ENCODE measurements around the gene UBR4. TPM values are rescaled to one million over a fixed set of nuclear protein-coding genes. Genes with fewer than 3 reads are reported as not detected.

The UBR4 gene
- total RNA-seq, 2 experiments from 2014 or later: 117 to 147 TPM

GRCh38 chr1:19169642-19170041 is 40.4 kb downstream of the UBR4 start:
- H3K9me3 Mint-ChIP-seq (ENCODE audit: low read depth): no peaks in the 10 kb centered on the region
- ATAC-seq (peak; percentile 95), DNase-seq (no peak)
- H3K4me3 Mint-ChIP-seq: no peak overlapping the region
- ChIA-PET POLR2A (interaction anchor here (0.7 kb wide), 1 partner anchor 35 kb away, joined by 3 read pairs; no protein-coding TSS in a partner anchor), CTCF (interaction anchor here (0.5 to 1.5 kb wide), 5 partner anchors 11 to 72 kb away, joined by 3 to 6 read pairs (median 4); no protein-coding TSS in a partner anchor)
- H3K27me3 Mint-ChIP-seq: no peaks in the 10 kb centered on the region
- H3K36me3 Mint-ChIP-seq (ENCODE audit: low read depth): peaks cover 82% of the 10 kb centered on the region
- intact Hi-C loops (cut with DNase I, micrococcal nuclease): loop anchor here (1.0 to 5.0 kb wide), 5 partner anchors 17 to 63 kb away; partner anchors contain the start of gene UBR4 (in 2 of the 2)
- peak overlapping the region; percentile 96 for H3K27ac Mint-ChIP-seq
- H3K4me1 Mint-ChIP-seq: peaks cover 22% of the 10 kb centered on the region

GRCh38 chr1:19167140-19167539 is 42.9 kb downstream of the UBR4 start:
- POLR2A ChIA-PET: no interaction called here

GRCh38 chr1:19166066-19166465 is 44.0 kb downstream of the UBR4 start:
- Mint-ChIP-seq H3K27ac (no peak overlapping the region), H3K36me3 (ENCODE audit: low read depth) (peaks cover 83% of the 10 kb centered on the region), H3K4me3 (no peak overlapping the region), H3K9me3 (ENCODE audit: low read depth) (no peaks in the 10 kb centered on the region), H3K4me1 (peaks cover 21% of the 10 kb centered on the region), H3K27me3 (no peaks in the 10 kb centered on the region)
- intact Hi-C loops (cut with DNase I, micrococcal nuclease): loop anchor here in 1 of 2 experiments (5.0 kb wide), 2 partner anchors 46 to 66 kb away; partner anchors contain the start of gene UBR4
- ATAC-seq: no peak
- DNase-seq: no peak
- POLR2A ChIA-PET: no interaction called here
- CTCF ChIA-PET: interaction anchor here (0.6 to 2.0 kb wide), 7 partner anchors 13 to 488 kb away, joined by 3 to 6 read pairs (median 3); no protein-coding TSS in a partner anchor

More at GRCh38 chr1:19167140-19167539, 42.9 kb downstream of the UBR4 start:
- Mint-ChIP-seq H3K9me3 (ENCODE audit: low read depth) (no peaks in the 10 kb centered on the region), H3K4me1 (peaks cover 22% of the 10 kb centered on the region), H3K27ac (no peak overlapping the region), H3K4me3 (no peak overlapping the region), H3K36me3 (ENCODE audit: low read depth) (peaks cover 82% of the 10 kb centered on the region), H3K27me3 (no peaks in the 10 kb centered on the region)
- CTCF ChIA-PET: interaction anchor here (0.6 to 2.0 kb wide), 4 partner anchors 11 to 254 kb away, joined by 3 to 6 read pairs (median 4); no protein-coding TSS in a partner anchor
- DNase-seq (no peak), ATAC-seq (no peak)
- intact Hi-C loops (cut with DNase I, micrococcal nuclease): loop anchor here in 1 of 2 experiments (5.0 kb wide), 2 partner anchors 45 to 65 kb away; partner anchors contain the start of gene UBR4

GRCh38 chr1:19165501-19165900 is 44.6 kb downstream of the UBR4 start:
- CTCF ChIA-PET: interaction anchor here (0.6 to 2.0 kb wide), 9 partner anchors 14 to 488 kb away, joined by 3 to 6 read pairs (median 3); no protein-coding TSS in a partner anchor
- peaks cover 17% of the 10 kb centered on the region for H3K4me1 Mint-ChIP-seq
- POLR2A ChIA-PET: no interaction called here
- ATAC-seq (no peak), DNase-seq (no peak)
- no peaks in the 10 kb centered on the region for H3K27me3 Mint-ChIP-seq
- no peaks in the 10 kb centered on the region for H3K9me3 Mint-ChIP-seq (ENCODE audit: low read depth)
- H3K4me3 Mint-ChIP-seq: no peak overlapping the region
- H3K36me3 Mint-ChIP-seq (ENCODE audit: low read depth): peaks cover 85% of the 10 kb centered on the region
- H3K27ac Mint-ChIP-seq: no peak overlapping the region
- intact Hi-C loops (cut with DNase I, micrococcal nuclease): loop anchor here in 1 of 2 experiments (5.0 kb wide), 2 partner anchors 47 to 67 kb away; partner anchors contain the start of gene UBR4

DNA sequence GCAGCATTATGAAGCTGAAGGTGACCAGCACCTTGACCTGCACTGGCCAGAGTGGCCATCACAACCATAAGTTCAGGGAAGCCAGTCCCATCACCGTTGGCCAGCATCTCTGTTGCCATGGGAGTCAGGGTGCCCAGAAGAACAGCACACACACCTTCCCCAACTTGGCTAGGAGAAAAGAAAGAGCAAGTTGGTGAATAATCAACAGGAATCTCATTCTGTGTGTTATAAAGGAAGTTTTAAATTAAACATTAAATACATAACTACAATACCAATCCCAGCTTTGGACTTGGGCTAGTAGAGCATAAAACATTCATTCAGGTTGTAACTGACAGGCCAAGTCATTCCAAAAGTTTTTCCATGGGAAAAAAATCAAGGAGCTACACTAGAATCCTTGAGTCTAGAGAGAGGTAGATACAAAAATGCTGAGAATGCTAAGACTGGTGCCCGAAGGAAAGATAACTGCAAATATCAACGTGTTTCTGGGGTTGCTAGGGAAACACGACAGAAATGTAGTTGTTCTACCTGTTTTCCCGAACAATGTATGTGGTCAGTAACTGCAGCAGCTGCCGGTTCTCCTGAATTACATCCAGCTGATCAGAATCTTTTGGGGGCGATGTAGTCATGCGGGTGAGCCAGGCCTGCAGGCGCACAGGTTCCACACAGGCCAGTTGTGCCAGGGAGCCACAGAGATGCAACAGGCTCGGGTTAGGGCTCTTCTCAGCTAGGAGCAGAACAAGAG is 45.6 kb downstream of the UBR4 start:
- Mint-ChIP-seq H3K27ac (peak overlapping the region; percentile 22), H3K36me3 (ENCODE audit: low read depth) (peaks cover 87% of the 10 kb centered on the region), H3K4me3 (no peak overlapping the region), H3K9me3 (ENCODE audit: low read depth) (no peaks in the 10 kb centered on the region), H3K27me3 (no peaks in the 10 kb centered on the region), H3K4me1 (peaks cover 6% of the 10 kb centered on the region)
- ChIA-PET CTCF (no interaction called here), POLR2A (no interaction called here)
- ATAC-seq (no peak), DNase-seq (no peak)
- intact Hi-C loops (cut with DNase I, micrococcal nuclease): loop anchor here in 1 of 2 experiments (5.0 kb wide), 2 partner anchors 48 to 68 kb away; partner anchors contain the start of gene UBR4

DNA sequence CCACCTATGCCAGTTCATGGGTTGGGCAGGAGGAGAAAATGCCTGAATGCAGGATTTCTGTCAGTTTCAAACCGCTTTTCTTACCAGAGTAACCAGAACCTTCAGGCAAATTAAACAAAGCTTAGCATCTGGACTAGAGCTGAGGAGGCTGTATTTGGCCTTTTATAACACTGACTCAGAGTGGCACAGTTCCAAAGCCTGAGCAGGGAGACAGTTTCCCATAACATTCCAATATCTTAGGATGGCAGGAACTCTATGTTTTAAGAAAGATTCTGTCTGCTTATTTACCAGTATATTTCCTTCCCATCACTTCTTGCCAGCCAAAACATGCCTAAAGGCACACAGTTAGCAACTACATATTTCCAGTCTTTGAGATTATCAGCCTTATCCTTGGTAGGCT is 46.8 kb downstream of the UBR4 start:
- H3K4me1 Mint-ChIP-seq: no peaks in the 10 kb centered on the region
- H3K4me3 Mint-ChIP-seq: no peak overlapping the region
- H3K27ac Mint-ChIP-seq: peak overlapping the region; percentile 24
- no peak for DNase-seq
- CTCF ChIA-PET: no interaction called here
- H3K27me3 Mint-ChIP-seq: no peaks in the 10 kb centered on the region
- no peaks in the 10 kb centered on the region for H3K9me3 Mint-ChIP-seq (ENCODE audit: low read depth)
- intact Hi-C loops (cut with DNase I, micrococcal nuclease): no loop called here
- ATAC-seq: no peak
- H3K36me3 Mint-ChIP-seq (ENCODE audit: low read depth): peaks cover 86% of the 10 kb centered on the region
- POLR2A ChIA-PET: no interaction called here

DNA sequence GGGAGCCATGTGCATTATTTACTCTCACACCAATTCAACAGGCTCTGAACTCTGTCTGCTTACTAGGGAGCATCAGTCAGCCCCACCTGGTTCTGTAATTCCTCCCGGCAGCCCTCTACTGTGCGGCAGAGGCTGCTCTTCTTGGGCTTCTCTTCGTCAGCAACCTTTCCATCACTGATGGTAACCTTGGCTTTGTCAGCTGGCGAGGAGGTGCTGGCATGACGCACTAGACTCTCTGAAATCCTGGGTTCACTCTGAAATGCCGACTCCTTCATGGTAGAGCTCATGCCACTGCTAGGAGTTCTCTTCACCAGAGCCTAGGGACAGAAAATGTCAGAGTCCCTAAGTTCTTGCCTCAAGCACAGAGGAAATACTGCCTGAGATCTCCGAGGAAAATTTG is 49.2 kb downstream of the UBR4 start:
- H3K4me1 Mint-ChIP-seq: peaks cover 3% of the 10 kb centered on the region
- H3K27ac Mint-ChIP-seq: no peak overlapping the region
- H3K27me3 Mint-ChIP-seq: no peaks in the 10 kb centered on the region
- no peaks in the 10 kb centered on the region for H3K9me3 Mint-ChIP-seq (ENCODE audit: low read depth)
- peaks cover 82% of the 10 kb centered on the region for H3K36me3 Mint-ChIP-seq (ENCODE audit: low read depth)
- DNase-seq (no peak), ATAC-seq (no peak)
- no peak overlapping the region for H3K4me3 Mint-ChIP-seq
- CTCF ChIA-PET: no interaction called here
- POLR2A ChIA-PET: no interaction called here
- intact Hi-C loops (cut with DNase I, micrococcal nuclease): no loop called here

- no peaks in the 10 kb centered on the region for H3K9me3 Mint-ChIP-seq (ENCODE audit: low read depth)
- intact Hi-C loops (cut with DNase I, micrococcal nuclease): no loop called here
Measured at GRCh38 chr1:19157653-19158052, 52.4 kb downstream of the UBR4 start.

DNA sequence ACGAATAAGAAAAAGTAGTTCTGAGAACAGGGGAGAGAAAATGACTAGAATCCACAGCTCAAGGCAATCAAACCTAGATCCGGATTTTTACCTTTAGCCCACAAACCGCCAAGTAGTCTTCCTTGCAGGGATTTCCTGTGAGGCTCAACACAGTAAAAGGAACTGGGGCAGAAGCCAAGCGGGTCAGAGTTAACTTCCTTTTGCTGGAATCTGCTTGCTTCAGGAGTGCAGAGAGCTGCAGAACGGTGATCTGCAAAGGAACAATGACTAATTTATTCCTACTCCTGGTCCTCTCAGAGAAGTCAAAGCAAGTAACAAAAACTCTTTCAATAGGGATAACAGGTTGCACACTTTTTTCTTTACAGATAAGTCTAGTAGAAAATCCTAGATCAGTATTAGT is 53.4 kb downstream of the UBR4 start:
- ChIA-PET POLR2A (interaction anchor here (0.8 kb wide), 1 partner anchor 82 kb away, joined by 3 read pairs; no protein-coding TSS in a partner anchor), CTCF (no interaction called here)
- no peak overlapping the region for H3K4me3 Mint-ChIP-seq
- H3K27ac Mint-ChIP-seq: peak overlapping the region; percentile 59
- DNase-seq (no peak), ATAC-seq (no peak)
- no peaks in the 10 kb centered on the region for H3K9me3 Mint-ChIP-seq (ENCODE audit: low read depth)
- no peaks in the 10 kb centered on the region for H3K27me3 Mint-ChIP-seq
- peaks cover 76% of the 10 kb centered on the region for H3K36me3 Mint-ChIP-seq (ENCODE audit: low read depth)
- peaks cover 3% of the 10 kb centered on the region for H3K4me1 Mint-ChIP-seq
- intact Hi-C loops (cut with DNase I, micrococcal nuclease): no loop called here

More at GRCh38 chr1:19157653-19158052, 52.4 kb downstream of the UBR4 start:
- POLR2A ChIA-PET: no interaction called here
- DNase-seq: no peak
- H3K4me3 Mint-ChIP-seq: no peak overlapping the region
- H3K27me3 Mint-ChIP-seq: no peaks in the 10 kb centered on the region
- peaks cover 76% of the 10 kb centered on the region for H3K36me3 Mint-ChIP-seq (ENCODE audit: low read depth)
- CTCF ChIA-PET: interaction anchor here (0.6 to 1.2 kb wide), 4 partner anchors 12 to 473 kb away, joined by 3 to 4 read pairs (median 4); no protein-coding TSS in a partner anchor
- peaks cover 3% of the 10 kb centered on the region for H3K4me1 Mint-ChIP-seq
- H3K27ac Mint-ChIP-seq: no peak overlapping the region
- ATAC-seq: no peak

DNA sequence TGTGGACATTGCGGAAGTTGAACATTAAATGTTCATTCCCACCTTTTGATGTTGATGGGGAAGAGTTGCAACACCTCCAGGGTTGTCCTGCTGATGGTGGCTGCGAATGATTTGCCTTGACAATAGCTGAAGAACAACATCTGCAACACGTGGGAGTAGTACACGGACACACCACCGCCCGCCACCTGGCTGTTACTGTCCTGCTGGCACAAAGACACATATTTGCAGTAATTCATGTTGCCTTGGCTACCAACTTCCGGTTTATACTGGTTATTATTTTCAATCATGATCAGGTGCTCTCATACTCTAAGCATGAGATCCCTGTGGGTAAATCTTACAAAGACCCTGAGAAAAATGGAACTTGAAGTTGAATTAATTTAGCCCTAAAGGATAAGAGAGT is 55.2 kb downstream of the UBR4 start:
- ChIA-PET POLR2A (interaction anchor here (0.7 kb wide), 1 partner anchor 19 kb away, joined by 4 read pairs; no protein-coding TSS in a partner anchor), CTCF (no interaction called here)
- no peak for ATAC-seq
- Mint-ChIP-seq H3K27ac (no peak overlapping the region), H3K9me3 (ENCODE audit: low read depth) (no peaks in the 10 kb centered on the region), H3K27me3 (no peaks in the 10 kb centered on the region), H3K36me3 (ENCODE audit: low read depth) (peaks cover 74% of the 10 kb centered on the region), H3K4me1 (peaks cover 3% of the 10 kb centered on the region), H3K4me3 (no peak overlapping the region)
- intact Hi-C loops (cut with DNase I, micrococcal nuclease): no loop called here
- DNase-seq: no peak

DNA sequence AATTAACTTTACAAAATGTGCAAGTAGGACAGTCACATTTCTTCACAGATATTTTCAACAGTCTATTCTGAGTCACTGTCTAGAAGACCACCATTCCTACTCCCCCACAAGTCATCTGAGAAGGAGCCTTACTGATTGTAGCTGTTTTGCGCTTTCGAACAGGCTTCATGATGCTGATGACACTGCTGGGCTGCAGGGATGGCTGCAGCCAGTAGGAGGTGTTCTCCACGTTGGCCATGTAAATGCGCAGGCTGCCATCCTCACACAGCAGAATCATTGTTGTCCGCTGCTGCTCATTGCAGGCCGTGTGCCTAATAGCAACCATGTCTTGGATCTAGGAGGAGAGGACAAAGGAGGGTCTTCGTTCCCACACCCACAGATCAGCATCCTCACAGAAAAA is 56.9 kb downstream of the UBR4 start:
- Mint-ChIP-seq H3K9me3 (ENCODE audit: low read depth) (no peaks in the 10 kb centered on the region), H3K27ac (no peak overlapping the region), H3K36me3 (ENCODE audit: low read depth) (peaks cover 78% of the 10 kb centered on the region), H3K27me3 (no peaks in the 10 kb centered on the region), H3K4me1 (peaks cover 3% of the 10 kb centered on the region), H3K4me3 (no peak overlapping the region)
- intact Hi-C loops (cut with DNase I, micrococcal nuclease): no loop called here
- DNase-seq: no peak
- ChIA-PET CTCF (interaction anchor here (0.9 to 1.2 kb wide), 2 partner anchors 31 to 67 kb away, joined by 3 to 4 read pairs; no protein-coding TSS in a partner anchor), POLR2A (no interaction called here)
- ATAC-seq: no peak
